ENCODE measurements around the gene DDX10.

- TF ChIP-seq, protein P1, sequence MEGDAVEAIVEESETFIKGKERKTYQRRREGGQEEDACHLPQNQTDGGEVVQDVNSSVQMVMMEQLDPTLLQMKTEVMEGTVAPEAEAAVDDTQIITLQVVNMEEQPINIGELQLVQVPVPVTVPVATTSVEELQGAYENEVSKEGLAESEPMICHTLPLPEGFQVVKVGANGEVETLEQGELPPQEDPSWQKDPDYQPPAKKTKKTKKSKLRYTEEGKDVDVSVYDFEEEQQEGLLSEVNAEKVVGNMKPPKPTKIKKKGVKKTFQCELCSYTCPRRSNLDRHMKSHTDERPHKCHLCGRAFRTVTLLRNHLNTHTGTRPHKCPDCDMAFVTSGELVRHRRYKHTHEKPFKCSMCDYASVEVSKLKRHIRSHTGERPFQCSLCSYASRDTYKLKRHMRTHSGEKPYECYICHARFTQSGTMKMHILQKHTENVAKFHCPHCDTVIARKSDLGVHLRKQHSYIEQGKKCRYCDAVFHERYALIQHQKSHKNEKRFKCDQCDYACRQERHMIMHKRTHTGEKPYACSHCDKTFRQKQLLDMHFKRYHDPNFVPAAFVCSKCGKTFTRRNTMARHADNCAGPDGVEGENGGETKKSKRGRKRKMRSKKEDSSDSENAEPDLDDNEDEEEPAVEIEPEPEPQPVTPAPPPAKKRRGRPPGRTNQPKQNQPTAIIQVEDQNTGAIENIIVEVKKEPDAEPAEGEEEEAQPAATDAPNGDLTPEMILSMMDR (IDR thresholded peaks at IDR 0.05) = no peak
- no peak for TF ChIP-seq POLR2A (IDR thresholded peaks at IDR 0.05)
Measured at GRCh38 chr11:108984523-108984922, 319.7 kb downstream of the DDX10 start.

Data from testis (tissue), 2 donors.